H1 (cell line): Measurements from ENCODE around the gene ING1. TPM values are rescaled to one million over a fixed set of nuclear protein-coding genes. Genes with fewer than 3 reads are reported as not detected.

Source experiments
- CTCF ChIA-PET: fragments of 300-600 bp; sonication (Branson Sonifier 250); formaldehyde crosslinking; loops from one replicate; lab custom pipeline; 2021; ENCODE audit not compliant: partially characterized antibody; lab: Charles Lee
- POLR2A ChIA-PET: fragments of 300-600 bp; sonication (Branson Sonifier 250); formaldehyde crosslinking; loops from one replicate; lab custom pipeline; 2021; ENCODE audit warnings: inconsistent platforms; ENCODE audit not compliant: partially characterized antibody; lab: Charles Lee
- DNase-seq, 2 experiments: peaks; one replicate each; pipeline versions ENCODE4 v3.0.0 to v3.0.0-alpha.2; 2010 to 2022; ENCODE audit warnings: low spot score in 2 of 2, low read depth in 1 of 2, mixed read lengths in 1 of 2
- FAIRE-seq: peaks from 2 replicates; lab custom pipeline; 2011; peaks lifted over from hg19 to GRCh38; lab: Jason Lieb, UNC
- H2AFZ ChIP-seq: 2 replicates; pipeline ENCODE4 v1.8.1; 2012; ENCODE audit warnings: low read length, inconsistent platforms
- H2AK5ac ChIP-seq: 2 replicates; pipeline ENCODE4 v1.6.1; 2013; ENCODE audit warnings: low read depth, low read length
- H2BK120ac ChIP-seq: replicated peaks from 2 replicates; pipeline ENCODE3; 2013; ENCODE audit warnings: low read depth, low read length, inconsistent platforms
- H2BK12ac ChIP-seq: 2 replicates; pipeline ENCODE4 v1.6.1; 2013; ENCODE audit warnings: low read depth, low read length
- H2BK15ac ChIP-seq: 2 replicates; pipeline ENCODE4 v1.6.1; 2013; ENCODE audit warnings: low read length
- H2BK20ac ChIP-seq: 2 replicates; pipeline ENCODE4 v1.6.1; 2013; ENCODE audit warnings: low read length
- H2BK5ac ChIP-seq: 2 replicates; pipeline ENCODE4 v1.6.1; 2013; ENCODE audit warnings: low read depth, low read length
- H3K14ac ChIP-seq: 2 replicates; pipeline ENCODE4 v1.6.1; 2013; ENCODE audit warnings: inconsistent platforms; ENCODE audit not compliant: insufficient read length
- H3K18ac ChIP-seq: 2 replicates; pipeline ENCODE4 v1.6.1; 2013; ENCODE audit warnings: low read length; ENCODE audit errors: extremely low read depth
- H3K23ac ChIP-seq: 2 replicates; pipeline ENCODE4 v1.6.1; 2013; ENCODE audit warnings: inconsistent platforms; ENCODE audit not compliant: insufficient read length
- H3K23me2 ChIP-seq: 2 replicates; pipeline ENCODE4 v1.6.1; 2013; ENCODE audit warnings: low read depth, low read length
- H3K27ac ChIP-seq: 2 replicates; pipeline ENCODE4 v1.6.1; 2011; ENCODE audit warnings: low read depth, low read length, inconsistent platforms
- H3K27me3 ChIP-seq, 4 experiments: replicated peaks in 1 of 4; 1 replicate in 1 of 4; 2 replicates in 3 of 4; pipeline versions ENCODE4 v1.6.1 to v1.8.1; 2011 to 2013; ENCODE audit warnings: low read length in 3 of 4, mild to moderate bottlenecking in 3 of 4, inconsistent platforms in 2 of 4, mixed read lengths in 2 of 4, moderate library complexity in 1 of 4; ENCODE audit not compliant: control insufficient read depth in 3 of 4, insufficient read depth in 3 of 4; ENCODE audit errors: extremely low read depth in 1 of 4
- H3K36me3 ChIP-seq, 4 experiments: 2 replicates each; pipeline versions ENCODE4 v1.6.1 to v1.8.1; 2011 to 2013; ENCODE audit warnings: mild to moderate bottlenecking in 4 of 4, low read length in 3 of 4, moderate library complexity in 2 of 4, control low read depth in 1 of 4, inconsistent platforms in 1 of 4; ENCODE audit not compliant: insufficient read depth in 4 of 4, control insufficient read depth in 2 of 4
- H3K4ac ChIP-seq: replicated peaks from 2 replicates; pipeline ENCODE3; 2013; ENCODE audit warnings: low read length, low read depth, mixed read lengths, inconsistent platforms; ENCODE audit not compliant: insufficient read length
- H3K4me1 ChIP-seq, 4 experiments: replicated peaks in 1 of 4; 1 replicate in 1 of 4; 2 replicates in 3 of 4; pipeline versions ENCODE4 v1.6.1 to v1.8.1; 2011 to 2013; ENCODE audit warnings: low read length in 3 of 4, inconsistent platforms in 2 of 4, mixed read lengths in 1 of 4; ENCODE audit not compliant: insufficient read depth in 4 of 4, control insufficient read depth in 3 of 4
- H3K4me2 ChIP-seq, 2 experiments: 2 replicates each; pipeline versions ENCODE4 v1.6.1 to v1.8.1; 2011 to 2013; ENCODE audit warnings: low read depth in 2 of 2, low read length in 2 of 2, control low read depth in 1 of 2, inconsistent platforms in 1 of 2, mild to moderate bottlenecking in 1 of 2; ENCODE audit not compliant: insufficient read depth in 1 of 2
- H3K4me3 ChIP-seq, 4 experiments: fragments of 200-600, 300-600 bp in 1 of 4; sonication (generic), shearing (Covaris generic), sonication (Bioruptor Twin) in 1 of 4; 2 replicates each; pipeline versions ENCODE4 v1.5.1 to v1.8.1; 2011 to 2016; ENCODE audit warnings: low read length in 4 of 4, low read depth in 3 of 4, control low read depth in 2 of 4, inconsistent platforms in 2 of 4, mild to moderate bottlenecking in 2 of 4, mixed read lengths in 1 of 4, moderate library complexity in 1 of 4; ENCODE audit not compliant: insufficient read depth in 2 of 4; ENCODE audit errors: extremely low read depth in 1 of 4
- H3K56ac ChIP-seq: replicated peaks from 2 replicates; pipeline ENCODE3; 2013; ENCODE audit warnings: low read depth, mild to moderate bottlenecking, mixed read lengths, low read length, inconsistent platforms; ENCODE audit not compliant: insufficient read length
- H3K79me1 ChIP-seq: 2 replicates; pipeline ENCODE4 v1.6.1; 2013; ENCODE audit warnings: low read depth, low read length, control low read depth
- H3K79me2 ChIP-seq, 2 experiments: 2 replicates each; pipeline versions ENCODE4 v1.6.1 to v1.8.1; 2012 to 2013; ENCODE audit warnings: low read length in 2 of 2, mild to moderate bottlenecking in 2 of 2, inconsistent platforms in 1 of 2; ENCODE audit not compliant: insufficient read depth in 2 of 2, control insufficient read depth in 1 of 2
- H3K9ac ChIP-seq, 4 experiments: replicated peaks in 1 of 4; 1 replicate in 1 of 4; 2 replicates in 3 of 4; pipeline versions ENCODE4 v1.6.1 to v1.8.1; 2011 to 2013; ENCODE audit warnings: low read depth in 3 of 4, low read length in 3 of 4, control low read depth in 2 of 4, mild to moderate bottlenecking in 2 of 4, moderate library complexity in 2 of 4, inconsistent platforms in 1 of 4; ENCODE audit errors: extremely low read depth in 1 of 4
- H3K9me3 ChIP-seq, 2 experiments: 2 replicates each; pipeline versions ENCODE4 v1.6.1 to v1.8.1; 2012 to 2013; ENCODE audit warnings: mild to moderate bottlenecking in 2 of 2, moderate library complexity in 2 of 2, control low read depth in 1 of 2, inconsistent platforms in 1 of 2, low read depth in 1 of 2, low read length in 1 of 2, mixed read lengths in 1 of 2; ENCODE audit not compliant: insufficient read depth in 2 of 2
- H4K20me1 ChIP-seq, 2 experiments: replicated peaks in 1 of 2; 2 replicates each; pipeline versions ENCODE3 to v1.8.1; 2011 to 2013; ENCODE audit warnings: inconsistent platforms in 2 of 2, low read length in 2 of 2, mild to moderate bottlenecking in 1 of 2; ENCODE audit not compliant: insufficient read depth in 2 of 2, control insufficient read depth in 1 of 2
- H4K5ac ChIP-seq: 2 replicates; pipeline ENCODE4 v1.6.1; 2013; ENCODE audit warnings: low read length, low read depth, mixed read lengths, inconsistent platforms; ENCODE audit not compliant: insufficient read length
- H4K8ac ChIP-seq: 2 replicates; pipeline ENCODE4 v1.8.0; 2013; ENCODE audit warnings: mild to moderate bottlenecking, moderate library complexity, low read length, inconsistent platforms; ENCODE audit not compliant: insufficient read depth; ENCODE audit errors: extremely low read depth
- H4K91ac ChIP-seq: replicated peaks from 2 replicates; pipeline ENCODE3; 2013; ENCODE audit warnings: low read length, mixed read lengths, inconsistent platforms; ENCODE audit not compliant: insufficient read length
- CEBPB ChIP-seq: IDR thresholded peaks from 2 replicates; pipeline ENCODE4 v1.6.1; 2012; ENCODE audit warnings: low read depth, low read length
- CTCF ChIP-seq, 3 experiments: IDR thresholded peaks; 1 replicate in 2 of 3; 2 replicates in 1 of 3; pipeline versions ENCODE4 v1.5.1 to v1.6.1; 2011; ENCODE audit warnings: low read length in 3 of 3, mild to moderate bottlenecking in 3 of 3, inconsistent platforms in 2 of 3, low read depth in 1 of 3, moderate library complexity in 1 of 3; ENCODE audit not compliant: insufficient read depth in 1 of 3; ENCODE audit errors: control extremely low read depth in 1 of 3
- KDM4A ChIP-seq: IDR thresholded peaks from one replicate; pipeline ENCODE4 v1.7.1; 2012; ENCODE audit warnings: low read depth, mild to moderate bottlenecking, moderate library complexity, low read length, inconsistent platforms; ENCODE audit not compliant: severe bottlenecking
- KDM5A ChIP-seq: fragments of 200-600 bp; IDR thresholded peaks from 2 replicates; pipeline ENCODE4 v1.7.1; 2012; ENCODE audit warnings: mild to moderate bottlenecking, low read length, inconsistent platforms, mixed read lengths
- POLR2AphosphoS5 ChIP-seq: IDR thresholded peaks from 2 replicates; pipeline ENCODE4 v1.6.1; 2011; ENCODE audit warnings: low read depth, low read length
- RXRA ChIP-seq: IDR thresholded peaks from 2 replicates; pipeline ENCODE4 v1.6.1; 2011; ENCODE audit warnings: low read depth, mild to moderate bottlenecking, low read length, moderate library complexity; ENCODE audit not compliant: insufficient read depth
- TEAD4 ChIP-seq: IDR thresholded peaks from 2 replicates; pipeline ENCODE4 v1.6.1; 2012; ENCODE audit warnings: low read depth, low read length, inconsistent platforms, mixed read lengths
- WGBS, 2 experiments: shearing (Covaris generic) in 1 of 2; methylation state at CpG; one replicate each; pipeline versions ENCODE4 v1.1.6 to v1.1.7; 2013 to 2015; ENCODE audit warnings: low lambda C conversion rate in 2 of 2, mixed read lengths in 2 of 2, inconsistent platforms in 1 of 2, low coverage in 1 of 2, missing lambda C conversion rate in 1 of 2; ENCODE audit not compliant: insufficient replicate concordance in 2 of 2, insufficient coverage in 1 of 2, insufficient read length in 1 of 2; ENCODE audit errors: extremely low coverage in 1 of 2, missing lambda C conversion rate in 1 of 2; 5-methylcytosine and 5-hydroxymethylcytosine counted together
- polyA plus RNA-seq, 7 experiments: library from polyadenylated mRNA; depleted of rRNA in 3 of 7; stranded (reverse) in 5 of 7; unstranded in 2 of 7; fragments of >200 nt in 5 of 7; fragments of 200-250 nt in 2 of 7; gene quantifications; 1 replicate in 5 of 7; 2 replicates in 1 of 7; 4 replicates in 1 of 7; pipeline versions ENCODE4 v1.2.1 to v1.2.3, GENCODE V29; 2011 to 2013; ENCODE audit warnings: missing spikeins in 2 of 7, mixed read lengths in 2 of 7
- total RNA-seq: library from RNA; stranded (reverse); fragmentation: NEBNext Ultra II Directional; extraction: Animal tissue kit (Norgen Biotek cat#: 25700); gene quantifications from 2 replicates; pipeline ENCODE4 v1.2.1, GENCODE V29; 2021

ING1 gene
- total and polyA plus RNA-seq, 2 of the 8 experiments (the other 6 are each of a cell fraction or from before 2014, with no cell fraction given), result 22.3 to 26.6 TPM

- H3K36me3 ChIP-seq, result peaks cover 4 to 35% (median 24%) of the 10 kb centered on the region in 4 experiments; a peak in 6 of 8 replicates
- H3K79me1 ChIP-seq, result peaks cover 5% of the 10 kb centered on the region
- DNase-seq (no peak), FAIRE-seq (no peak)
- H3K4me3 ChIP-seq, result no peak overlapping the region
- H3K4me2 ChIP-seq, result no peak overlapping the region
- no peak overlapping the region for H2BK12ac ChIP-seq
- no peak overlapping the region for H3K18ac ChIP-seq
- ChIA-PET POLR2A (no interaction called here), CTCF (no interaction called here)
- H3K56ac ChIP-seq, result no peak overlapping the region
- H3K14ac ChIP-seq, result no peak overlapping the region
- H4K8ac ChIP-seq, result no peak overlapping the region
- peaks cover 0 to 3% (median under 1%) of the 10 kb centered on the region in 4 experiments; a peak in 1 of 7 replicates for H3K4me1 ChIP-seq
- peaks cover 0 to 2% of the 10 kb centered on the region in 2 experiments for H4K20me1 ChIP-seq
- no peak overlapping the region for H2BK20ac ChIP-seq
- H2BK15ac ChIP-seq, result no peak overlapping the region
- H2AFZ ChIP-seq, result no peak overlapping the region
- no peaks in the 10 kb centered on the region for H3K79me2 ChIP-seq
- no peak overlapping the region for H2BK5ac ChIP-seq
- no peaks in the 10 kb centered on the region for H3K9me3 ChIP-seq
- H2AK5ac ChIP-seq, result no peak overlapping the region
- no peak overlapping the region for H2BK120ac ChIP-seq
- H4K5ac ChIP-seq, result no peak overlapping the region
- 96% methylated on average over 4 of the region's 4 CpGs; no CpG with 5 or more reads in 1 of the 2 experiments for WGBS, 2 experiments
- no peak overlapping the region for H4K91ac ChIP-seq
- no peak overlapping the region for H3K27ac ChIP-seq
- H3K23ac ChIP-seq, result no peak overlapping the region
- H3K23me2 ChIP-seq, result no peaks in the 10 kb centered on the region
- no peak overlapping the region for H3K9ac ChIP-seq
- no peak overlapping the region for H3K4ac ChIP-seq
- H3K27me3 ChIP-seq, result no peaks in the 10 kb centered on the region
- no peak for TF ChIP-seq CTCF (IDR thresholded peaks at IDR 0.05; ENCODE audit: control extremely low read depth in 1 of 3, insufficient read depth in 1 of 3, low read depth in 1 of 3, low read length in 3 of 3)
- TF ChIP-seq KDM4A, result no peak
- no peak for TF ChIP-seq TEAD4
- TF ChIP-seq RXRA, result no peak
- no peak for TF ChIP-seq POLR2AphosphoS5
- no peak for TF ChIP-seq KDM5A
- TF ChIP-seq CEBPB, result no peak
Observed at GRCh38 chr13:110698689-110699088, 14.8 kb upstream of the ING1 start.
